ENCODE results near the gene NBAS.

DNA sequence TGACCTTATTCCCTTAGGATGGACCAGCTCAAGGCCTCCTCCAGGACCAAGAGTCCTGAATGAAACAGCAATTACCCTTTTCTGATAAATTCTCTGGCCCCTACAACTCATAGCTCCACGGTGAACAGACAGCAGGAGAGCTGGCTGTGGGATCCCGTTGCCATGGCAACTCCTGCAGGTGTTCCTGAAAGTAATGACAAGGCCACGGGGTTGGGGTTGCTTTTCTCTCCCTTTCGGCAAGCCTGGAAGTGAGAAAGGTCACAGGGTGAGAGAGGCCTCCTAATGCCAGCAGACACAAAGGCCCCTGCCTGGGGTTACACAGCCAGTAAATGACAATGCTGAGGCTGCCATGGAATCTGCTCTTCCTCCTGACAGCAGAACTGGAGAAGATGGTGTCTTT is 403.0 kb downstream of the NBAS start:
- TF ChIP-seq POLR2A (IDR thresholded peaks at IDR 0.05; ENCODE audit: low read depth, low read length) (no peak), POLR2AphosphoS5 (IDR thresholded peaks at IDR 0.05; ENCODE audit: low read depth, low read length) (no peak), TAF1 (IDR thresholded peaks at IDR 0.05; ENCODE audit: borderline replicate concordance, low read depth, low read length) (no peak)

All from GM12892 (cell line).